Measurements from ENCODE around the gene WSB1.

WSB1 gene

GRCh38 chr17:27354491-27355081, 60.7 kb downstream of the WSB1 start:
- DNase-seq (ENCODE audit: extremely low read depth in 1 of 2, low read depth in 1 of 2): no peak

- DNase-seq (ENCODE audit: extremely low read depth in 1 of 2, low read depth in 1 of 2): no peak
Measured at GRCh38 chr17:27355419-27355818, 61.5 kb downstream of the WSB1 start.

- no peak for DNase-seq (ENCODE audit: extremely low read depth in 1 of 2, low read depth in 1 of 2)
Measured at GRCh38 chr17:27356091-27356705, 62.3 kb downstream of the WSB1 start.

DNA sequence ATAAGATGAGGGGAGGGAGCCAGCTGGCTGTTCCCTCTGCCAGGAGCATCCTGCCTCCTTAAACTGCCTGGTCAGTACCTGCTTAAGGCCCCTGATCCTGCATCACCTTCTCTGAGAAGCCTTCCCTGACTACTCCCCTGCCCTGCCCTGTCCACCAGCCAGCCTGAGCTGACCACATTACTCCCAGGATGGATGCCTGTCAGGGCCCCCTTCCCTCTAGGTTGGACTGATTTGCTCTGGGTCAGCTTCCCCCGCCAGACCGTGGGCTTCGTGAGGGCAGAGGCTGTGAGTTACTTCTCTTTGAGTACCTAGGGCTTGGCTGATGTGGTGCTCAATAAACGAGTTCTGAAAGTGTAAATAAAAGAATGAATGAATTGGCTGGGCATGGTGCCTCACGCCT, 63.3 kb downstream of the WSB1 start:
- no peak for DNase-seq (ENCODE audit: extremely low read depth in 1 of 2, low read depth in 1 of 2)

GRCh38 chr17:27360507-27360906, 66.6 kb downstream of the WSB1 start:
- no peak for DNase-seq (ENCODE audit: extremely low read depth in 1 of 2, low read depth in 1 of 2)

GRCh38 chr17:27361695-27362094, 67.8 kb downstream of the WSB1 start:
- no peak for DNase-seq (ENCODE audit: extremely low read depth in 1 of 2, low read depth in 1 of 2)

DNA sequence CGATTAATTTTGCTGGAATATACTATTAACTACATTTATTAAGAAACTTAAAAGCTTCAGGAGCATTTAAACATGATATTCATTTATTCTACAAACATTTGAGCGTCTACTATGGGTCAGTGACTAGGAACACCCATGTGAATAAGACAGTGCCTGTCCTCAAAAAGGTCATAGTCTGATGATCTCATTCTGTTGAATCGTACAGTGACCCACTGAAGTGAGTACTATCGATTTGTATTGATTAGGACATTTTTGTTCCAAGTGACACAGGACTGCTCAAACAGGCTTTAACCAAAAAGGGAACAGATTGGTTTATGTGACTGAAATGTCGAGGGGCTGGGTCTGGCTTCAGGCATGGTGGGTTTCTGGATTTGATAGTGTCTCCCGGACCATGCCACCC, 68.6 kb downstream of the WSB1 start:
- DNase-seq (ENCODE audit: extremely low read depth in 1 of 2, low read depth in 1 of 2): no peak

DNA sequence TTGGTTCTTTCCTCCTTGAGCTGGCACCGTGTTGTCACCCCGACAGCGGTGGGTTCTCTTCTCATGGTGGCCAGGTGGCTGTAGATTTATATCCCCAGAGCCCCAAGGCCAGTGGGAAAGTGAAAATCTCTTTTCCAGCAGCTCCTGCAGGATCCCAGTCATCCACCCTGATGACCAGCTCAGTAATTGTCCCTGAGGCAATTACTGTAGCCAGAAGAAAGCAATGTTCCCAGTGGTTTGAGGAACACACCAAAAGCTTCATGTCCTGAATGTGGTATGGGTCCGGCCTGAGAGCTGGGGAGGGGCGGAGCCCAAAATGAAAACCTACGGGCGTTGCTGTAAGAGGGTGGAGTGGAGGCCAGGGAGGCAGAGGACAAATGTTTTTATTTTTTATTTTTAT, 69.0 kb downstream of the WSB1 start:
- no peak for DNase-seq (ENCODE audit: extremely low read depth in 1 of 2, low read depth in 1 of 2)

DNA sequence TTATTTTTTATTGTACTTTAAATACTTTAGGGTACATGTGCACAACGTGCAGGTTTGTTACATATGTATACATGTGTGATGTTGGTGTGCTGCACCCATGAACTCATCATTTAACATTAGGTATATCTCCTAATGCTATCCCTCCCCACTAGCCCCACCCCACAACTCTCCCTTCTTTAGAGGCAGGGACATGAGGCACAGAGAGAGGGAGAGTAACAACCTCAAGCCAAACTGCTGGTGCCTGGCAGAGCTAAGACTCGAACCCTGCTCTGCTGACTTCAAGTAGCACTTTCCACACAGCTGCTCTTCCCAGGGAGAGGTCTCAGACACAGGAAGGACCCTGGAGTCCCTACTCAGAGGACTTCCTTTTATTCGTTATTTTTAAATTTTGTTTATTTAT, 69.4 kb downstream of the WSB1 start:
- DNase-seq (ENCODE audit: extremely low read depth in 1 of 2, low read depth in 1 of 2): no peak
